Measurements from ENCODE around the gene CD46.

- TF ChIP-seq POLR2AphosphoS2 (IDR thresholded peaks at IDR 0.05; ENCODE audit: low read depth, low read length) (no peak), MLLT1 (IDR thresholded peaks at IDR 0.05) (no peak), ATF3 (IDR thresholded peaks at IDR 0.05; ENCODE audit: borderline replicate concordance, extremely low read depth, low read depth, low read length) (no peak), TAF1 (IDR thresholded peaks at IDR 0.05; ENCODE audit: borderline replicate concordance, low read depth, low read length) (no peak)
Observed at GRCh38 chr1:207752456-207752998, 673 bp downstream of the CD46 start.
